B cell (primary cell): Measurements from ENCODE around the gene CNMD.

ENCODE experiments used
- EZH2 ChIP-seq: IDR thresholded peaks from 2 replicates; pipeline ENCODE4 v1.6.1; 2012; ENCODE audit warnings: borderline replicate concordance, low read depth, mild to moderate bottlenecking, moderate library complexity, low read length; ENCODE audit not compliant: insufficient read depth, poor library complexity, severe bottlenecking
- TF ChIP-seq, protein P1 (sequence below): fragments of 200-600 bp; IDR thresholded peaks from one replicate; pipeline ENCODE4 v1.8.0; 2022; ENCODE audit warnings: antibody characterized with exemption, mild to moderate bottlenecking

DNA sequence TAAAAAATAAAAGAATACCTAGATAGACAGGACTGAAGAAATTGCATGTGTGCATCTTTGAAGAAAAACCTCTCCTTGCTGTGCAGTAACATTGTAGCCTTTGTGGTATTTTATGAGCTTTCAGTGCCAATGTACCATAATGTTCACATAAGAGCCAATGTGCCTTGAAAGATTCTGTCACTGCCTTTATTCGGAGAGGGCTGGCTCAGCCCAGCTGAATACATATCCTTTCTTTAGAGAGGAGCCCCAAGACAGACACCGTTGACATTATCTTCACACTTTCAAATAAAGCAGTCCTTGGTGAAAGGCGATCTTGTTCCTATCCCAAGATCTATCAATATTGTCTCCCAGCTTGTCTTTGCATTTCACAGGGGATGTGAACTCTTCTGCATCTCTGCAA lies 18.5 kb upstream of the CNMD start:
- TF ChIP-seq, protein P1, sequence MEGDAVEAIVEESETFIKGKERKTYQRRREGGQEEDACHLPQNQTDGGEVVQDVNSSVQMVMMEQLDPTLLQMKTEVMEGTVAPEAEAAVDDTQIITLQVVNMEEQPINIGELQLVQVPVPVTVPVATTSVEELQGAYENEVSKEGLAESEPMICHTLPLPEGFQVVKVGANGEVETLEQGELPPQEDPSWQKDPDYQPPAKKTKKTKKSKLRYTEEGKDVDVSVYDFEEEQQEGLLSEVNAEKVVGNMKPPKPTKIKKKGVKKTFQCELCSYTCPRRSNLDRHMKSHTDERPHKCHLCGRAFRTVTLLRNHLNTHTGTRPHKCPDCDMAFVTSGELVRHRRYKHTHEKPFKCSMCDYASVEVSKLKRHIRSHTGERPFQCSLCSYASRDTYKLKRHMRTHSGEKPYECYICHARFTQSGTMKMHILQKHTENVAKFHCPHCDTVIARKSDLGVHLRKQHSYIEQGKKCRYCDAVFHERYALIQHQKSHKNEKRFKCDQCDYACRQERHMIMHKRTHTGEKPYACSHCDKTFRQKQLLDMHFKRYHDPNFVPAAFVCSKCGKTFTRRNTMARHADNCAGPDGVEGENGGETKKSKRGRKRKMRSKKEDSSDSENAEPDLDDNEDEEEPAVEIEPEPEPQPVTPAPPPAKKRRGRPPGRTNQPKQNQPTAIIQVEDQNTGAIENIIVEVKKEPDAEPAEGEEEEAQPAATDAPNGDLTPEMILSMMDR: no peak
- no peak for TF ChIP-seq EZH2
